Loucy (cell line): ENCODE results near the gene TUFT1.

Experiments
- CTCF ChIP-seq: fragments of 200-600 bp; sonication (generic); conservative IDR thresholded peaks from 2 replicates; pipeline ENCODE4 v1.5.1; 2014; ENCODE audit warnings: mild to moderate bottlenecking, antibody characterized with exemption, low read length
- EZH2phosphoT487 ChIP-seq: fragments of 200-600 bp; IDR thresholded peaks from 2 replicates; pipeline ENCODE4 v1.6.1; 2018; ENCODE audit warnings: antibody characterized with exemption, mild to moderate bottlenecking, moderate library complexity, borderline replicate concordance

GRCh38 chr1:151541752-151542151 is 1.6 kb downstream of the TUFT1 start:
- TF ChIP-seq CTCF (no peak), EZH2phosphoT487 (no peak)
